Measurements from ENCODE around the gene CHAD.

DNA sequence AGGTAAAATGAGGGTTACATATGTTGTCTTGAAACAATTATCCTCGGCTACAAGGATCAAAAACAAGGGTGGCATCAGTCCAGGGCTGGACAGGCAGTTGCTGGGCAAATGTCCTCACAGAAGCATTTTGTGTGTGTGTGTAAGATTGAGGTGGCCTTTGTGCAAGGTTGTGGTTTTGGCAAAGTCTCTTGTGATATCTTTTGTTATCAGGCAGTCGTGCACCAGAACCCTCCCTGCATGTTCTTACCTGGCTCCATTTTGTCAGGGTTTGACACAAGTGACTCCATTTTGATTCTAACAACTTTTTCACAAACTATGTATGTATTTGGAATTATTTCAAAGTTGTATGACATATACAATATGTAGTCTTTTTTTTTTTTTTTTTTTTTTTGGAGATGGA, 20.0 kb downstream of the CHAD start:
- TF ChIP-seq POLR2A (IDR thresholded peaks at IDR 0.05; ENCODE audit: low read depth, low read length) (no peak), CTCF (conservative IDR thresholded peaks at IDR 0.05; ENCODE audit: low read depth, low read length) (no peak), CEBPB (IDR thresholded peaks at IDR 0.05; ENCODE audit: low read depth, low read length) (no peak)
